K562 (cell line): Measurements from ENCODE around the gene NRSN2. TPM values are rescaled to one million over a fixed set of nuclear protein-coding genes. Genes with fewer than 3 reads are reported as not detected.

ENCODE experiments used
- HDAC3 ChIP-seq: fragments of 450-650 bp; IDR thresholded peaks from 2 replicates; pipeline ENCODE4 v1.6.1; 2018; ENCODE audit warnings: borderline replicate concordance, mild to moderate bottlenecking, moderate library complexity; ENCODE audit not compliant: partially characterized antibody
- HIVEP1 ChIP-seq: fragments of 250-450 bp; sonication (Bioruptor Pico); IDR thresholded peaks from 2 replicates; pipeline ENCODE4 v1.4.0; 2020; ENCODE audit warnings: mild to moderate bottlenecking
- KDM1A ChIP-seq, 2 experiments: fragments of 450-650 bp; IDR thresholded peaks; 2 replicates each; pipeline ENCODE4 v1.6.1; 2016; ENCODE audit warnings: mild to moderate bottlenecking in 2 of 2
- NR2C1 ChIP-seq, 2 experiments: fragments of 450-650 bp; IDR thresholded peaks; 2 replicates each; pipeline ENCODE4 v1.6.1; 2017; ENCODE audit warnings: mild to moderate bottlenecking in 2 of 2, antibody characterized with exemption in 1 of 2, inconsistent platforms in 1 of 2, missing compliant biosample characterization in 1 of 2, missing genetic modification characterization in 1 of 2
- PRMT5 ChIP-seq: sonication (generic); formaldehyde crosslinking; IDR thresholded peaks from 2 replicates; pipeline ENCODE4 v1.5.0; 2020; ENCODE audit warnings: missing genetic modification reagents
- TAL1 ChIP-seq: fragments of 450-650 bp; IDR thresholded peaks from 2 replicates; pipeline ENCODE4 v1.6.1; 2016; ENCODE audit warnings: mild to moderate bottlenecking
- ZNF644 ChIP-seq: fragments of 200-800 bp; sonication (Bioruptor generic); IDR thresholded peaks from 2 replicates; pipeline ENCODE4 v1.6.1; 2016; ENCODE audit warnings: low read depth, missing genetic modification characterization, missing compliant biosample characterization
- polyA plus RNA-seq, 8 experiments: library from polyadenylated mRNA; depleted of rRNA in 4 of 8; stranded (reverse) in 5 of 8; unstranded in 3 of 8; fragments of >200 nt; fragmentation: Nextera tagmentation in 2 of 8; fragmentation: Illumina TruSeq in 1 of 8; extraction: Ambion mirVana in 2 of 8; extraction: Trizol in 1 of 8; gene quantifications; 2 replicates each; pipeline versions ENCODE4 v1.2.1 to v1.2.3, GENCODE V29; 2011 to 2014; ENCODE audit warnings: inconsistent platforms in 1 of 8, missing spikeins in 1 of 8
- total RNA-seq, 7 experiments: library from RNA; depleted of rRNA in 6 of 7; stranded (reverse); fragments of >200 nt in 6 of 7; fragmentation: Illumina TruSeq in 2 of 7; extraction: Trizol in 2 of 7; gene quantifications; 2 replicates each; pipeline versions ENCODE4 v1.2.1 to v1.2.3, GENCODE V29; 2011 to 2021; ENCODE audit warnings: low replicate concordance in 1 of 7
- TF ChIP-seq, protein P1 (sequence below): fragments of 200-800 bp; sonication (Bioruptor generic); IDR thresholded peaks from 2 replicates; pipeline ENCODE4 v1.6.1; 2016; ENCODE audit warnings: missing genetic modification characterization, missing compliant biosample characterization
- TF ChIP-seq, protein P2 (sequence below): fragments of 450-650 bp; IDR thresholded peaks from 2 replicates; pipeline ENCODE4 v1.6.1; 2018; ENCODE audit not compliant: partially characterized antibody
- TF ChIP-seq, protein P3 (sequence below), 2 experiments: fragments of 250-450 bp in 1 of 2; fragments of 450-650 bp in 1 of 2; sonication (Bioruptor Pico) in 1 of 2; IDR thresholded peaks; 2 replicates each; pipeline versions ENCODE4 v1.6.1 to v1.8.0; 2016 to 2021; ENCODE audit warnings: mild to moderate bottlenecking in 2 of 2, moderate library complexity in 2 of 2, missing compliant biosample characterization in 1 of 2, missing genetic modification characterization in 1 of 2
- TF ChIP-seq, protein P4 (sequence below): fragments of 250-450 bp; sonication (Bioruptor Pico); IDR thresholded peaks from 2 replicates; pipeline ENCODE4 v1.8.0; 2021; ENCODE audit warnings: mild to moderate bottlenecking, moderate library complexity
- TF ChIP-seq, protein P5 (sequence below): fragments of 200-400 bp; formaldehyde crosslinking; IDR thresholded peaks from 2 replicates; pipeline ENCODE4 v1.6.1; 2017; ENCODE audit warnings: mild to moderate bottlenecking, low read depth, low read length, moderate library complexity

Gene NRSN2
- total and polyA plus RNA-seq, 9 of the 15 experiments (the other 6 are each of a cell fraction or from before 2014, with no cell fraction given): 7.5 to 29.7 (median 11.1) TPM

DNA sequence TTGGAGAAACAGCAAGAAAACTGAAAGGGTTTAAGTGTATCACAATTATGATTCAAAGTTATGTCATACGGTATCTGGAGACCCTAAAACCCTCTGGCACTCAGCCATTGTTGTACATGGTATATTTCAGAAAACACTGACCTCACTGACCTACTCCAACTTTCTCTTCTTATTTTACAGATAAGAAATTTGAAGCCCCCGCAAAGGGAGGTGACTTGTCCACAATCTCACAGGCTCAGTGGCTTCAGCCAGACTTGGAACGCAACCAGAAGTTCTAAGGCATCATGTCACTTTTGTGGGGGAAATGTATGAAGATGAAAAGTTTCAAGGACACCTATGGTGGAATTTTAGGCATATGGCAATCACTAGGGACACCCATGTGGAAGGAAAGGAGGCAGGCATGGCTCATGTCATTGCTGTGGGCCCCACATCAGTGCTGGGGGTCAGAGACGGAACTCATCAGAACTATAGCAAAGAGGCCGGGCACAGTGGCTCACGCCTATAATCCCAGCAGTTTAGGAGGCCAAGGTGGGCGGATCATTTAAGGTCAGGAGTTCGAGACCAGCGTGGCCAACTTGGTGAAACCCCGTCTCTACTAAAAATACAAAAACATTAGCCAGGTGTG, 28.5 kb downstream of the NRSN2 start (continued):
- TF ChIP-seq, protein P1, sequence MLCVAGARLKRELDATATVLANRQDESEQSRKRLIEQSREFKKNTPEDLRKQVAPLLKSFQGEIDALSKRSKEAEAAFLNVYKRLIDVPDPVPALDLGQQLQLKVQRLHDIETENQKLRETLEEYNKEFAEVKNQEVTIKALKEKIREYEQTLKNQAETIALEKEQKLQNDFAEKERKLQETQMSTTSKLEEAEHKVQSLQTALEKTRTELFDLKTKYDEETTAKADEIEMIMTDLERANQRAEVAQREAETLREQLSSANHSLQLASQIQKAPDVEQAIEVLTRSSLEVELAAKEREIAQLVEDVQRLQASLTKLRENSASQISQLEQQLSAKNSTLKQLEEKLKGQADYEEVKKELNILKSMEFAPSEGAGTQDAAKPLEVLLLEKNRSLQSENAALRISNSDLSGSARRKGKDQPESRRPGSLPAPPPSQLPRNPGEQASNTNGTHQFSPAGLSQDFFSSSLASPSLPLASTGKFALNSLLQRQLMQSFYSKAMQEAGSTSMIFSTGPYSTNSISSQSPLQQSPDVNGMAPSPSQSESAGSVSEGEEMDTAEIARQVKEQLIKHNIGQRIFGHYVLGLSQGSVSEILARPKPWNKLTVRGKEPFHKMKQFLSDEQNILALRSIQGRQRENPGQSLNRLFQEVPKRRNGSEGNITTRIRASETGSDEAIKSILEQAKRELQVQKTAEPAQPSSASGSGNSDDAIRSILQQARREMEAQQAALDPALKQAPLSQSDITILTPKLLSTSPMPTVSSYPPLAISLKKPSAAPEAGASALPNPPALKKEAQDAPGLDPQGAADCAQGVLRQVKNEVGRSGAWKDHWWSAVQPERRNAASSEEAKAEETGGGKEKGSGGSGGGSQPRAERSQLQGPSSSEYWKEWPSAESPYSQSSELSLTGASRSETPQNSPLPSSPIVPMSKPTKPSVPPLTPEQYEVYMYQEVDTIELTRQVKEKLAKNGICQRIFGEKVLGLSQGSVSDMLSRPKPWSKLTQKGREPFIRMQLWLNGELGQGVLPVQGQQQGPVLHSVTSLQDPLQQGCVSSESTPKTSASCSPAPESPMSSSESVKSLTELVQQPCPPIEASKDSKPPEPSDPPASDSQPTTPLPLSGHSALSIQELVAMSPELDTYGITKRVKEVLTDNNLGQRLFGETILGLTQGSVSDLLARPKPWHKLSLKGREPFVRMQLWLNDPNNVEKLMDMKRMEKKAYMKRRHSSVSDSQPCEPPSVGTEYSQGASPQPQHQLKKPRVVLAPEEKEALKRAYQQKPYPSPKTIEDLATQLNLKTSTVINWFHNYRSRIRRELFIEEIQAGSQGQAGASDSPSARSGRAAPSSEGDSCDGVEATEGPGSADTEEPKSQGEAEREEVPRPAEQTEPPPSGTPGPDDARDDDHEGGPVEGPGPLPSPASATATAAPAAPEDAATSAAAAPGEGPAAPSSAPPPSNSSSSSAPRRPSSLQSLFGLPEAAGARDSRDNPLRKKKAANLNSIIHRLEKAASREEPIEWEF (CRISPR knock-in tag): peak; percentile 48; the same call in 1 of the 2 replicates
- TF ChIP-seq HDAC3 (peak; percentile 30), TAL1 (0 out of 2 replicates have a peak, but pooled peaks have one; percentile 28), ZNF644 (peak; percentile 36; the same call in 1 of the 2 replicates), HIVEP1 (CRISPR knock-in tag) (no peak), KDM1A (IDR thresholded peaks at IDR 0.05) (peak; percentile 58 to 60; a peak in 3 of 4 replicates), NR2C1 (IDR thresholded peaks at IDR 0.05) (no peak), NR2C1 (tag; IDR thresholded peaks at IDR 0.05) (peak; percentile 37), PRMT5 (CRISPR knock-in tag) (no peak)
- TF ChIP-seq, protein P2, sequence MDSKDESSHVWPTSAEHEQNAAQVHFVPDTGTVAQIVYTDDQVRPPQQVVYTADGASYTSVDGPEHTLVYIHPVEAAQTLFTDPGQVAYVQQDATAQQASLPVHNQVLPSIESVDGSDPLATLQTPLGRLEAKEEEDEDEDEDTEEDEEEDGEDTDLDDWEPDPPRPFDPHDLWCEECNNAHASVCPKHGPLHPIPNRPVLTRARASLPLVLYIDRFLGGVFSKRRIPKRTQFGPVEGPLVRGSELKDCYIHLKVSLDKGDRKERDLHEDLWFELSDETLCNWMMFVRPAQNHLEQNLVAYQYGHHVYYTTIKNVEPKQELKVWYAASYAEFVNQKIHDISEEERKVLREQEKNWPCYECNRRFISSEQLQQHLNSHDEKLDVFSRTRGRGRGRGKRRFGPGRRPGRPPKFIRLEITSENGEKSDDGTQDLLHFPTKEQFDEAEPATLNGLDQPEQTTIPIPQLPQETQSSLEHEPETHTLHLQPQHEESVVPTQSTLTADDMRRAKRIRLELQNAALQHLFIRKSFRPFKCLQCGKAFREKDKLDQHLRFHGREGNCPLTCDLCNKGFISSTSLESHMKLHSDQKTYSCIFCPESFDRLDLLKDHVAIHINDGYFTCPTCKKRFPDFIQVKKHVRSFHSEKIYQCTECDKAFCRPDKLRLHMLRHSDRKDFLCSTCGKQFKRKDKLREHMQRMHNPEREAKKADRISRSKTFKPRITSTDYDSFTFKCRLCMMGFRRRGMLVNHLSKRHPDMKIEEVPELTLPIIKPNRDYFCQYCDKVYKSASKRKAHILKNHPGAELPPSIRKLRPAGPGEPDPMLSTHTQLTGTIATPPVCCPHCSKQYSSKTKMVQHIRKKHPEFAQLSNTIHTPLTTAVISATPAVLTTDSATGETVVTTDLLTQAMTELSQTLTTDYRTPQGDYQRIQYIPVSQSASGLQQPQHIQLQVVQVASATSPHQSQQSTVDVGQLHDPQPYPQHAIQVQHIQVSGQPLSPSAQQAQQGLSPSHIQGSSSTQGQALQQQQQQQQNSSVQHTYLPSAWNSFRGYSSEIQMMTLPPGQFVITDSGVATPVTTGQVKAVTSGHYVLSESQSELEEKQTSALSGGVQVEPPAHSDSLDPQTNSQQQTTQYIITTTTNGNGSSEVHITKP: peak; percentile 61
- TF ChIP-seq, protein P3, sequence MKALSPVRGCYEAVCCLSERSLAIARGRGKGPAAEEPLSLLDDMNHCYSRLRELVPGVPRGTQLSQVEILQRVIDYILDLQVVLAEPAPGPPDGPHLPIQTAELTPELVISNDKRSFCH (CRISPR knock-in tag; IDR thresholded peaks at IDR 0.05): no peak
- TF ChIP-seq, protein P3 (tag; IDR thresholded peaks at IDR 0.05): peak; percentile 56; the same call in 1 of the 2 replicates
- TF ChIP-seq, protein P4, sequence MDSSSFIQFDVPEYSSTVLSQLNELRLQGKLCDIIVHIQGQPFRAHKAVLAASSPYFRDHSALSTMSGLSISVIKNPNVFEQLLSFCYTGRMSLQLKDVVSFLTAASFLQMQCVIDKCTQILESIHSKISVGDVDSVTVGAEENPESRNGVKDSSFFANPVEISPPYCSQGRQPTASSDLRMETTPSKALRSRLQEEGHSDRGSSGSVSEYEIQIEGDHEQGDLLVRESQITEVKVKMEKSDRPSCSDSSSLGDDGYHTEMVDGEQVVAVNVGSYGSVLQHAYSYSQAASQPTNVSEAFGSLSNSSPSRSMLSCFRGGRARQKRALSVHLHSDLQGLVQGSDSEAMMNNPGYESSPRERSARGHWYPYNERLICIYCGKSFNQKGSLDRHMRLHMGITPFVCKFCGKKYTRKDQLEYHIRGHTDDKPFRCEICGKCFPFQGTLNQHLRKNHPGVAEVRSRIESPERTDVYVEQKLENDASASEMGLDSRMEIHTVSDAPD (CRISPR knock-in tag): 0 out of 2 replicates have a peak, but pooled peaks have one; percentile 56
- TF ChIP-seq, protein P5, sequence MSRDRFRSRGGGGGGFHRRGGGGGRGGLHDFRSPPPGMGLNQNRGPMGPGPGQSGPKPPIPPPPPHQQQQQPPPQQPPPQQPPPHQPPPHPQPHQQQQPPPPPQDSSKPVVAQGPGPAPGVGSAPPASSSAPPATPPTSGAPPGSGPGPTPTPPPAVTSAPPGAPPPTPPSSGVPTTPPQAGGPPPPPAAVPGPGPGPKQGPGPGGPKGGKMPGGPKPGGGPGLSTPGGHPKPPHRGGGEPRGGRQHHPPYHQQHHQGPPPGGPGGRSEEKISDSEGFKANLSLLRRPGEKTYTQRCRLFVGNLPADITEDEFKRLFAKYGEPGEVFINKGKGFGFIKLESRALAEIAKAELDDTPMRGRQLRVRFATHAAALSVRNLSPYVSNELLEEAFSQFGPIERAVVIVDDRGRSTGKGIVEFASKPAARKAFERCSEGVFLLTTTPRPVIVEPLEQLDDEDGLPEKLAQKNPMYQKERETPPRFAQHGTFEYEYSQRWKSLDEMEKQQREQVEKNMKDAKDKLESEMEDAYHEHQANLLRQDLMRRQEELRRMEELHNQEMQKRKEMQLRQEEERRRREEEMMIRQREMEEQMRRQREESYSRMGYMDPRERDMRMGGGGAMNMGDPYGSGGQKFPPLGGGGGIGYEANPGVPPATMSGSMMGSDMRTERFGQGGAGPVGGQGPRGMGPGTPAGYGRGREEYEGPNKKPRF: no peak
